Right atrium auricular region (tissue), 2 donors: ENCODE results near the gene NIN. TPM values are rescaled to one million over a fixed set of nuclear protein-coding genes. Genes with fewer than 3 reads are reported as not detected.

Experiments
- DNase-seq: peaks from one replicate; pipeline ENCODE4 v3.0.0-alpha.2; 2019; ENCODE audit warnings: low spot score
- H3K27ac ChIP-seq, 2 donors: fragments of 200-600 bp; sonication (generic); 1 replicate in 1 of 2; 2 replicates in 1 of 2; pipeline ENCODE4 v1.5.1; 2016 to 2019
- H3K27me3 ChIP-seq, 2 donors: fragments of 200-600 bp; sonication (generic); one replicate each; pipeline versions ENCODE4 v1.5.1 to v1.6.0; 2017 to 2019
- H3K36me3 ChIP-seq: fragments of 200-600 bp; sonication (generic); one replicate; pipeline ENCODE4 v1.5.1; 2016
- H3K4me1 ChIP-seq, 2 donors: fragments of 200-600 bp; sonication (generic); one replicate each; pipeline versions ENCODE4 v1.5.1 to v1.6.0; 2017 to 2019
- H3K4me3 ChIP-seq, 2 donors: fragments of 200-600 bp; sonication (generic); 1 replicate in 1 of 2; 2 replicates in 1 of 2; pipeline ENCODE4 v1.5.1; 2017 to 2019; ENCODE audit warnings: mild to moderate bottlenecking in 1 of 2, moderate library complexity in 1 of 2
- H3K9me3 ChIP-seq, 2 donors: fragments of 200-600 bp; sonication (generic); one replicate each; pipeline ENCODE4 v1.5.1; 2019
- CTCF ChIP-seq, 2 donors: fragments of 200-600 bp; sonication (generic); IDR thresholded peaks; one replicate each; pipeline ENCODE4 v1.5.1; 2019; ENCODE audit warnings: antibody characterized with exemption in 2 of 2
- total RNA-seq, 2 donors: library from RNA; depleted of rRNA; stranded (reverse); fragments of >200 nt; gene quantifications; one replicate each; pipeline ENCODE4 v1.1.0, GENCODE V29; 2016

Gene NIN
- total RNA-seq, 2 donors from 2014 or later, result 30.1 to 49.7 TPM

DNA sequence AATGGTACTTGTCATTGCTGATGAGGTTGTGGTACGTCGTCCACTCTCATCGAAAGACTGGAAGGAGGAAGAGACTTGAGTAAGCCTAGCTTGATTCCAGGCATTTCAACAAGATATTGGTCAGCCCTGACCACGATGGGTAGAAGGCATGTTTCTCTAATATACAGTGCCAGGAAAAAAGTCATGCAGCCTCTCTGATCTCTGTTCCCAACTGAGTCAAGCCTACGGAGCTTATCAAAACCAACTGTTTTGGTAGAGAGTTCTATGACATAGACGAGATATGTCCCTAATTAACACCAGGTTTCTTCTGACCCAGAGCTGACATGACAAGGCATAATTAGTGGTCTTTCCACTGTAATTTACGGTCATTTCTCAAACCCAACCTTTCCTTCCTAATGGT, 58.5 kb downstream of the NIN start:
- H3K27me3 ChIP-seq, result no peaks in the 10 kb centered on the region
- no peak for TF ChIP-seq CTCF (IDR thresholded peaks at IDR 0.05)
- no peak for DNase-seq
- H3K4me1 ChIP-seq, result peaks cover 0 to 22% of the 10 kb centered on the region in 2 donors
- H3K9me3 ChIP-seq, result no peaks in the 10 kb centered on the region
- no peak overlapping the region for H3K4me3 ChIP-seq
- H3K36me3 ChIP-seq, result peaks cover 51% of the 10 kb centered on the region
- H3K27ac ChIP-seq, result peak overlapping the region in 1 of 2 donors; percentile 22

DNA sequence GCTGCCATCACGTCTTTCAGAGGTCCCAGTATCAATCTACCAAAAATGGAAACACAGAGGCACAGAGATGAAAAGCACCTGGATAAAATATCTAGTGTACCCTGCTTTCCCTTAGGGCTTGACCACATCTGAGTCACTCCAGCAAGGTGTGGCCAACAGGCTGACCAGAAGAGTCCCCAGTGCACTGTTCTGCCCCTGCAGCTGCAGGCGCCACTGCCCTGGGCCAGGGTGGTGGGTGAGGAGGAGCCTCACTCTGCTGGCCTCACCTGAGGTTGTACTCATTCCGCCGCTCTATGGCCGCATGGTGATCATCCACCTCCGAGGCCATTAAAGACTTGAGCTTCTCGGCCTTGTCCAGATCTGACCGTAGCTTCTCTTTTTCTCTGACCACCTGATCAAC, 60.4 kb downstream of the NIN start:
- Histone ChIP-seq H3K4me3 (no peak overlapping the region), H3K36me3 (peaks cover 63% of the 10 kb centered on the region), H3K4me1 (peaks cover 0 to 18% of the 10 kb centered on the region in 2 donors), H3K27me3 (no peaks in the 10 kb centered on the region), H3K9me3 (no peaks in the 10 kb centered on the region), H3K27ac (no peak overlapping the region)
- DNase-seq, result no peak
- TF ChIP-seq CTCF (IDR thresholded peaks at IDR 0.05), result no peak

DNA sequence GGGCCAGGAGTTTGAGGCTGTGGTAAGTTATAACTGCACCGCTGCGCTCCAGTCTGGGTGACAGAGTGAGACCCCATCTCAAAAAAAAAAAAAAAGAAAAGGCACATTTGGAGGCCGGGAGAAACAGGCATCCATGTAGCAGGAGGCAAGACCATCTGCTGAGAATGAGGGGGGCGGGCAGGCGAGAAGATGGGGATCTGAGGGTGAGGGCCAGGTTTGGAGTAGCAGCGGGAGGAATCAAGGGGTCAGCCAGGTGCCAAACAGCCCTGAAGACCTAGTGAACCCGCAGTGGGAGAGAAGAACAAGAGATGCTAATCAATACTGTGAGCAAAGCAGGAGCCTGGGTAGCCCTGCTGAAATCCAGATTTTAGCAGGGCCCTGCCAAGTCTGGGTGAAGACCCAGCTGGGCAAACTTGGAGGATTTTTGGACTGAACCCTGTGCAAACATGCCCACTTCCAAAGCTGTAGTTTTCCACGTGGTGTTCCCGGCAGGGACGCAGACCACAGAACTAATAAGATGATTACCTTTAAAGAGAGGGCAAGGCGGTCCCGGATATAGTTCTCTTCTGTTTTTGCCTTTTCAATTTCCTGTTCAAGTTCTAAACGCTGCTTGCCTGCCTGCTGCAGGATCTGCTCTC, 61.0 kb downstream of the NIN start:
- Histone ChIP-seq H3K36me3 (peaks cover 63% of the 10 kb centered on the region), H3K27ac (no peak overlapping the region), H3K27me3 (no peaks in the 10 kb centered on the region), H3K4me1 (peaks cover 0 to 17% of the 10 kb centered on the region in 2 donors), H3K4me3 (no peak overlapping the region), H3K9me3 (no peaks in the 10 kb centered on the region)
- TF ChIP-seq CTCF (IDR thresholded peaks at IDR 0.05), result no peak
- no peak for DNase-seq

DNA sequence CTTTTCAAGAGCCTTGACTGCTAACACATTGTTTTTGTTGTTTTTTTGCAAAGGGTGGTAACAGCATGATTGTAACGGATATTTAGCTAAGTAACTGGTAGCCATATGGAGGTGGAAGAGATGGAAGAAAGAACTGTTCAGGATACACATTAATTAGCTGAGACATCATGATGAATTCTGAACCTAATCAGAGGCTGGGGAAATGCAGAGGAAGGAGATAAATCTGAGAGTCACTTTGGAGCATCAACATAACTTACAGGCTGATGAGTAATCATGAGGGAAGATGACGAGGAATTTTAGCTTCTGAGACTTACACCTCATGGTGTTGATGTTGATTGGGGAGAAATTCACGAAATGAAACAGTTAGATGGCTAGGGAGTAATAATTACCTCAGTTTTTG, 62.3 kb downstream of the NIN start:
- H3K36me3 ChIP-seq, result peaks cover 72% of the 10 kb centered on the region
- peaks cover 0 to 10% of the 10 kb centered on the region in 2 donors for H3K4me1 ChIP-seq
- H3K9me3 ChIP-seq, result no peaks in the 10 kb centered on the region
- H3K4me3 ChIP-seq, result no peak overlapping the region
- DNase-seq, result no peak
- peak overlapping the region in 1 of 2 donors; percentile 6 for H3K27ac ChIP-seq
- TF ChIP-seq CTCF (IDR thresholded peaks at IDR 0.05), result no peak
- H3K27me3 ChIP-seq, result no peaks in the 10 kb centered on the region

DNA sequence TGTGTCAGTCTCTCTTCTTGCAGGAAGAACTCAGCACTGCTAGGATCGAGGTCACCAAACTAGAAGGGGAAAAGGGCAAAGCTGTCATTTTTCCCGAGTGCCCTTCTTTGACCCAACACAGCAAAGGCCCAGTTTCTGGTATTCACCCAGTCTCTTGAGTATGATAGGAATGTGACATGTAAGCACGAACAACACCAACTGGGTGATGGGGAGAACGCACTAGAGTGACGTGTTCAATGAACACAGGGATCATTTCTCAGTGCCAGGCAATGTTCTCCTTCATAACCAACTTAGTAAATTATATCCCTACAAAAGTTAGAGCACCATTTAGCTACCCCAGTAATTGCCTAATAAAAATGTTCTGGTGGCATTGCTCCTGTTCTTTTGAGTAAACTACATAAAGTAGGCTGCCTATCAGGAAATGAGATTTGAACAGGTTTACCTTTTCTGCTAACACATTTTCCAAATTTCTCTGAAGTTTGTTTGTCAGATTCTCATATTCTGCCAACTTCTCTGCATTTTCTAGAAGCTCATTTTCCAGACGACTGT, 64.5 kb downstream of the NIN start:
- TF ChIP-seq CTCF (IDR thresholded peaks at IDR 0.05), result no peak
- peaks cover 78% of the 10 kb centered on the region for H3K36me3 ChIP-seq
- no peak overlapping the region for H3K4me3 ChIP-seq
- no peaks in the 10 kb centered on the region for H3K27me3 ChIP-seq
- H3K4me1 ChIP-seq, result peaks cover 0 to 17% of the 10 kb centered on the region in 2 donors
- DNase-seq, result no peak
- peak overlapping the region in 1 of 2 donors; percentile 76 for H3K27ac ChIP-seq
- no peaks in the 10 kb centered on the region for H3K9me3 ChIP-seq
